ENCODE results near the gene SDC1. TPM values are rescaled to one million over a fixed set of nuclear protein-coding genes. Genes with fewer than 3 reads are reported as not detected.
A peak's percentile ranks its signal among the peaks of the same experiment; 100 is the strongest.

SDC1 gene
- polyA plus RNA-seq, 1 of the 3 experiments (the other 2 are of a cell fraction): 122 TPM

DNA sequence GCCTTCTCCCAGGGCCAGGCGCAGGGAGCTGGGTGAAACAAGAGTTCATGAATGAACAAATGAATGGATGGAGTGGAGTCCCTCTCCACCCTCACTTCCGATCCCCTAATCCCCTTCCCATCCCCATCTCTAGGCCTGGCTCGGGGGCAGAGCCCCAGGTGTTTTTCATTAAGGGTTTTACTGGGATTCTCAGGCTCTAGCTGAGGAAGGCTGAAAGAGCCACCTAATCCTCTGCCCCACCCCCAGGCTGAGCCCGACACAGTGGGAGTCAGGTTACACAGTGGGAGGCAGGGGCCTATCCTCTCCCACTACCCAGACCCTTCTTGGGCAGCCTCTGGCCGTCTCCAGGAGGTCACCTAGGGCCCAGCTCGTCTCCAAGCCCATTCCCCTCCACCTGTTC lies 36.1 kb downstream of the SDC1 start:
- CTCF ChIA-PET: interaction anchor here (1.0 to 1.4 kb wide), 5 partner anchors 9 to 102 kb away, joined by 3 to 5 read pairs (median 3); no protein-coding TSS in a partner anchor
- POLR2A ChIA-PET: interaction anchor here (0.6 to 0.9 kb wide), 2 partner anchors 39 to 165 kb away, joined by 3 read pairs; no protein-coding TSS in a partner anchor
- H2AFZ ChIP-seq (ENCODE audit: low read depth): no peak overlapping the region; the same call in 1 of the 2 replicates
- no peaks in the 10 kb centered on the region for H3K79me2 ChIP-seq (ENCODE audit: insufficient read depth)
- no peak overlapping the region for H3K9ac ChIP-seq
- 51% methylated on average over 6 of the region's 6 CpGs for WGBS (ENCODE audit: low lambda C conversion rate)
- no peak overlapping the region for H3K27ac ChIP-seq (ENCODE audit: low read depth in 2 of 2, low read length in 1 of 2)
- peaks cover 25 to 28% of the 10 kb centered on the region in 2 experiments; a peak in 2 of 4 replicates for H3K4me1 ChIP-seq (ENCODE audit: control insufficient read depth in 1 of 2, insufficient read depth in 2 of 2, low read depth in 1 of 2, low read length in 1 of 2)
- DNase-seq: no peak
- H3K9me3 ChIP-seq: no peaks in the 10 kb centered on the region
- no peaks in the 10 kb centered on the region for H4K20me1 ChIP-seq (ENCODE audit: insufficient read depth)
- no peak overlapping the region for H3K4me2 ChIP-seq
- TF ChIP-seq TCF12 (IDR thresholded peaks at IDR 0.05) (peak; percentile 61; the same call in 1 of the 2 replicates), TEAD4 (IDR thresholded peaks at IDR 0.05; ENCODE audit: borderline replicate concordance, insufficient read depth) (no peak)
- H3F3A ChIP-seq (replicated peaks; ENCODE audit: insufficient read depth): no peaks in the 10 kb centered on the region
- H3K36me3 ChIP-seq (replicated peaks in 1 of 2; ENCODE audit: control insufficient read depth in 1 of 2, insufficient read depth in 2 of 2, low read length in 1 of 2): no peaks in the 10 kb centered on the region
- H3K9me2 ChIP-seq: no peaks in the 10 kb centered on the region
- no peaks in the 10 kb centered on the region for H3K27me3 ChIP-seq (ENCODE audit: insufficient read depth)
- no peak overlapping the region for H3K4me3 ChIP-seq (ENCODE audit: low read depth in 2 of 2, low read length in 1 of 2)

DNA sequence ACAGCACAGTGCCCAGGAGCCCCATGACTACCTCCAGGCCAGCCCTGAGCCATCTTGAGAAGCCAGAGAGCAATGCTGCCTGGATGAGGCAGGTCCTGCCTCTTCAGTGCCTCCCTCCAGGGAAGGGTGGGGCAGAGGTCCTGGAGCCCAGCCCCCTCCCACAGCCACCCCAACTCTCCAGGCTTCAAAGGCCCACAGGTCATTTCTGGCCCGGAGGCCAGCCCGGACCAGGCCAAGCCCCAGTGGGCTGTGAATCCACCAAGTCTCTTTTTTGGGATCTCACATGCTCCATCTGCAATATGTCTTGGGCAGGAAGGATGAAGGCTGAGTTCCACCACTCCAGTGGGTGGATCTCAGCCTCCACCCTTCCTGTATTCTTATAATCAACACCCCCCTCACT lies 36.7 kb downstream of the SDC1 start:
- no peak for DNase-seq
- TF ChIP-seq FOXJ3 (CRISPR knock-in tag; IDR thresholded peaks at IDR 0.05) (no peak), CHD2 (IDR thresholded peaks at IDR 0.05; ENCODE audit: low read length, partially characterized antibody) (no peak), NFIC (IDR thresholded peaks at IDR 0.05; ENCODE audit: borderline replicate concordance) (no peak), SIN3A (IDR thresholded peaks at IDR 0.05; ENCODE audit: borderline replicate concordance, low read depth, low read length) (no peak), RXRA (IDR thresholded peaks at IDR 0.05; ENCODE audit: borderline replicate concordance, low read depth) (no peak), RFX5 (IDR thresholded peaks at IDR 0.05; ENCODE audit: low read length) (no peak), GABPA (IDR thresholded peaks at IDR 0.05; ENCODE audit: low read depth) (no peak), TEAD4 (IDR thresholded peaks at IDR 0.05; ENCODE audit: borderline replicate concordance, insufficient read depth) (no peak), MXI1 (IDR thresholded peaks at IDR 0.05; ENCODE audit: low read depth, low read length) (no peak), JUND (IDR thresholded peaks at IDR 0.05) (no peak), RCOR1 (IDR thresholded peaks at IDR 0.05; ENCODE audit: low read length) (no peak), SMC3 (IDR thresholded peaks at IDR 0.05; ENCODE audit: low read depth, low read length) (no peak), FOSL2 (IDR thresholded peaks at IDR 0.05; ENCODE audit: borderline replicate concordance, low read depth) (no peak), FOXM1 (IDR thresholded peaks at IDR 0.05; ENCODE audit: low read depth) (no peak)
- TF ChIP-seq, protein P1, sequence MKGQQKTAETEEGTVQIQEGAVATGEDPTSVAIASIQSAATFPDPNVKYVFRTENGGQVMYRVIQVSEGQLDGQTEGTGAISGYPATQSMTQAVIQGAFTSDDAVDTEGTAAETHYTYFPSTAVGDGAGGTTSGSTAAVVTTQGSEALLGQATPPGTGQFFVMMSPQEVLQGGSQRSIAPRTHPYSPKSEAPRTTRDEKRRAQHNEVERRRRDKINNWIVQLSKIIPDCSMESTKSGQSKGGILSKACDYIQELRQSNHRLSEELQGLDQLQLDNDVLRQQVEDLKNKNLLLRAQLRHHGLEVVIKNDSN (IDR thresholded peaks at IDR 0.05; ENCODE audit: borderline replicate concordance, low read depth): no peak
- TF ChIP-seq, protein P2, sequence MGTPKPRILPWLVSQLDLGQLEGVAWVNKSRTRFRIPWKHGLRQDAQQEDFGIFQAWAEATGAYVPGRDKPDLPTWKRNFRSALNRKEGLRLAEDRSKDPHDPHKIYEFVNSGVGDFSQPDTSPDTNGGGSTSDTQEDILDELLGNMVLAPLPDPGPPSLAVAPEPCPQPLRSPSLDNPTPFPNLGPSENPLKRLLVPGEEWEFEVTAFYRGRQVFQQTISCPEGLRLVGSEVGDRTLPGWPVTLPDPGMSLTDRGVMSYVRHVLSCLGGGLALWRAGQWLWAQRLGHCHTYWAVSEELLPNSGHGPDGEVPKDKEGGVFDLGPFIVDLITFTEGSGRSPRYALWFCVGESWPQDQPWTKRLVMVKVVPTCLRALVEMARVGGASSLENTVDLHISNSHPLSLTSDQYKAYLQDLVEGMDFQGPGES (IDR thresholded peaks at IDR 0.05; ENCODE audit: low read depth, low read length): no peak
- TF ChIP-seq, protein P3, sequence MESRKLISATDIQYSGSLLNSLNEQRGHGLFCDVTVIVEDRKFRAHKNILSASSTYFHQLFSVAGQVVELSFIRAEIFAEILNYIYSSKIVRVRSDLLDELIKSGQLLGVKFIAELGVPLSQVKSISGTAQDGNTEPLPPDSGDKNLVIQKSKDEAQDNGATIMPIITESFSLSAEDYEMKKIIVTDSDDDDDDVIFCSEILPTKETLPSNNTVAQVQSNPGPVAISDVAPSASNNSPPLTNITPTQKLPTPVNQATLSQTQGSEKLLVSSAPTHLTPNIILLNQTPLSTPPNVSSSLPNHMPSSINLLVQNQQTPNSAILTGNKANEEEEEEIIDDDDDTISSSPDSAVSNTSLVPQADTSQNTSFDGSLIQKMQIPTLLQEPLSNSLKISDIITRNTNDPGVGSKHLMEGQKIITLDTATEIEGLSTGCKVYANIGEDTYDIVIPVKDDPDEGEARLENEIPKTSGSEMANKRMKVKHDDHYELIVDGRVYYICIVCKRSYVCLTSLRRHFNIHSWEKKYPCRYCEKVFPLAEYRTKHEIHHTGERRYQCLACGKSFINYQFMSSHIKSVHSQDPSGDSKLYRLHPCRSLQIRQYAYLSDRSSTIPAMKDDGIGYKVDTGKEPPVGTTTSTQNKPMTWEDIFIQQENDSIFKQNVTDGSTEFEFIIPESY (IDR thresholded peaks at IDR 0.05; ENCODE audit: borderline replicate concordance, low read depth): no peak
- TF ChIP-seq, protein P4, sequence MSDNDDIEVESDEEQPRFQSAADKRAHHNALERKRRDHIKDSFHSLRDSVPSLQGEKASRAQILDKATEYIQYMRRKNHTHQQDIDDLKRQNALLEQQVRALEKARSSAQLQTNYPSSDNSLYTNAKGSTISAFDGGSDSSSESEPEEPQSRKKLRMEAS (IDR thresholded peaks at IDR 0.05; ENCODE audit: low read depth): no peak
- TF ChIP-seq, protein P5, sequence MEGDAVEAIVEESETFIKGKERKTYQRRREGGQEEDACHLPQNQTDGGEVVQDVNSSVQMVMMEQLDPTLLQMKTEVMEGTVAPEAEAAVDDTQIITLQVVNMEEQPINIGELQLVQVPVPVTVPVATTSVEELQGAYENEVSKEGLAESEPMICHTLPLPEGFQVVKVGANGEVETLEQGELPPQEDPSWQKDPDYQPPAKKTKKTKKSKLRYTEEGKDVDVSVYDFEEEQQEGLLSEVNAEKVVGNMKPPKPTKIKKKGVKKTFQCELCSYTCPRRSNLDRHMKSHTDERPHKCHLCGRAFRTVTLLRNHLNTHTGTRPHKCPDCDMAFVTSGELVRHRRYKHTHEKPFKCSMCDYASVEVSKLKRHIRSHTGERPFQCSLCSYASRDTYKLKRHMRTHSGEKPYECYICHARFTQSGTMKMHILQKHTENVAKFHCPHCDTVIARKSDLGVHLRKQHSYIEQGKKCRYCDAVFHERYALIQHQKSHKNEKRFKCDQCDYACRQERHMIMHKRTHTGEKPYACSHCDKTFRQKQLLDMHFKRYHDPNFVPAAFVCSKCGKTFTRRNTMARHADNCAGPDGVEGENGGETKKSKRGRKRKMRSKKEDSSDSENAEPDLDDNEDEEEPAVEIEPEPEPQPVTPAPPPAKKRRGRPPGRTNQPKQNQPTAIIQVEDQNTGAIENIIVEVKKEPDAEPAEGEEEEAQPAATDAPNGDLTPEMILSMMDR (IDR thresholded peaks at IDR 0.05): no peak
- no peak overlapping the region for H3K4me3 ChIP-seq (ENCODE audit: low read depth in 2 of 2, low read length in 1 of 2)
- H3K9ac ChIP-seq: no peak overlapping the region
- CTCF ChIA-PET: interaction anchor here (0.7 to 2.4 kb wide), 6 partner anchors 9 to 233 kb away, joined by 3 to 11 read pairs (median 5); no protein-coding TSS in a partner anchor
- H3K4me2 ChIP-seq: no peak overlapping the region
- H3K9me3 ChIP-seq: no peaks in the 10 kb centered on the region
- WGBS (ENCODE audit: low lambda C conversion rate): 90% methylated on average over 2 of the region's 2 CpGs
- H3K36me3 ChIP-seq (replicated peaks in 1 of 2; ENCODE audit: control insufficient read depth in 1 of 2, insufficient read depth in 2 of 2, low read length in 1 of 2): no peaks in the 10 kb centered on the region
- no peaks in the 10 kb centered on the region for H3K27me3 ChIP-seq (ENCODE audit: insufficient read depth)
- no peak overlapping the region for H3K27ac ChIP-seq (ENCODE audit: low read depth in 2 of 2, low read length in 1 of 2)
- POLR2A ChIA-PET: no interaction called here
- no peaks in the 10 kb centered on the region for H3K79me2 ChIP-seq (ENCODE audit: insufficient read depth)
- H2AFZ ChIP-seq (ENCODE audit: low read depth): no peak overlapping the region
- H4K20me1 ChIP-seq (ENCODE audit: insufficient read depth): no peaks in the 10 kb centered on the region
- H3F3A ChIP-seq (replicated peaks; ENCODE audit: insufficient read depth): no peaks in the 10 kb centered on the region
- no peaks in the 10 kb centered on the region for H3K9me2 ChIP-seq
- H3K4me1 ChIP-seq (ENCODE audit: control insufficient read depth in 1 of 2, insufficient read depth in 2 of 2, low read depth in 1 of 2, low read length in 1 of 2): peaks cover 25 to 28% of the 10 kb centered on the region in 2 experiments; a peak in 2 of 4 replicates
